Tongue (tissue), 2 donors: ENCODE measurements around the gene SLC2A8. TPM values are rescaled to one million over a fixed set of nuclear protein-coding genes. Genes with fewer than 3 reads are reported as not detected.

Experiments used
- DNase-seq: peaks from one replicate; pipeline ENCODE4 v3.0.0-alpha.2; 2015
- total RNA-seq: library from RNA; depleted of rRNA; stranded (reverse); fragments of >200 nt; gene quantifications from one replicate; pipeline ENCODE4 v1.2.3, GENCODE V29; 2014

Gene SLC2A8
- total RNA-seq, 1 donor from 2014 or later, result 27.9 TPM

GRCh38 chr9:127430415-127430814 is 33.4 kb downstream of the SLC2A8 start:
- DNase-seq, result no peak

GRCh38 chr9:127437497-127438264 is 40.7 kb downstream of the SLC2A8 start:
- DNase-seq, result no peak

GRCh38 chr9:127438394-127438793 is 41.4 kb downstream of the SLC2A8 start:
- no peak for DNase-seq

GRCh38 chr9:127444283-127444920 is 47.4 kb downstream of the SLC2A8 start:
- DNase-seq, result no peak

GRCh38 chr9:127444921-127445850 is 48.2 kb downstream of the SLC2A8 start:
- no peak for DNase-seq

GRCh38 chr9:127445851-127446712 is 49.1 kb downstream of the SLC2A8 start:
- no peak for DNase-seq

GRCh38 chr9:127446713-127447415 is 49.9 kb downstream of the SLC2A8 start:
- DNase-seq, result no peak

- no peak for DNase-seq
Observed at GRCh38 chr9:127447416-127448111, 50.6 kb downstream of the SLC2A8 start.

GRCh38 chr9:127448112-127448805 is 51.3 kb downstream of the SLC2A8 start:
- no peak for DNase-seq

- DNase-seq, result no peak
Observed at GRCh38 chr9:127449332-127449966, 52.5 kb downstream of the SLC2A8 start.

- peak; percentile 64 for DNase-seq
Observed at GRCh38 chr9:127450243-127450760, 53.3 kb downstream of the SLC2A8 start.

GRCh38 chr9:127450830-127451607 is 54.0 kb downstream of the SLC2A8 start, which contains the start of the genes LRSAM1 and RPL12:
LRSAM1 (plus strand) TSS chr9:127451510; CDS start chr9:127454528, 3,018 bp downstream.
RPL12 (minus strand) TSS chr9:127451406; CDS start chr9:127451317, 89 bp downstream.
- DNase-seq, result peak; percentile 99

GRCh38 chr9:127451608-127451857 is 54.6 kb downstream of the SLC2A8 start:
- no peak for DNase-seq

- DNase-seq, result peak; percentile 67
Observed at GRCh38 chr9:127451858-127452656, 55.1 kb downstream of the SLC2A8 start.

- peak; percentile 46 for DNase-seq
Observed at GRCh38 chr9:127452691-127453090, 55.7 kb downstream of the SLC2A8 start.

- DNase-seq, result peak; percentile 13
Observed at GRCh38 chr9:127455324-127455992, 58.5 kb downstream of the SLC2A8 start.
